A673 (cell line): ENCODE data around the gene CLASP1. TPM values are rescaled to one million over a fixed set of nuclear protein-coding genes. Genes with fewer than 3 reads are reported as not detected.

ENCODE experiments used
- BruUV-seq: library from RNA; stranded (reverse); fragments of 400-500 nt; replicated peaks from 2 replicates; lab custom pipeline; 2021; lab: Mats Ljungman, UMichigan
- CTCF ChIA-PET: fragments of 300-600 bp; sonication (Branson Sonifier 250); formaldehyde crosslinking; loops from one replicate; lab custom pipeline; 2022; ENCODE audit warnings: antibody characterized with exemption; lab: Charles Lee
- POLR2A ChIA-PET: fragments of 300-600 bp; sonication (Branson Sonifier 250); formaldehyde crosslinking; loops from one replicate; lab custom pipeline; 2022; ENCODE audit warnings: antibody characterized with exemption; ENCODE audit not compliant: low non-redundant PET; lab: Charles Lee
- DNase-seq: peaks from one replicate; pipeline ENCODE4 v3.0.0-alpha.2; 2015; ENCODE audit warnings: low spot score
- H3K27ac ChIP-seq: fragments of 200-600 bp; sonication (generic); 2 replicates; pipeline ENCODE4 v1.5.1; 2016; ENCODE audit warnings: mixed run types, low read depth, mild to moderate bottlenecking, mixed read lengths, antibody characterized with exemption, low read length; ENCODE audit not compliant: poor library complexity, severe bottlenecking
- H3K27me3 ChIP-seq: fragments of 200-600 bp; sonication (generic); replicated peaks from 2 replicates; pipeline ENCODE4 v1.6.1; 2017; ENCODE audit warnings: mixed run types, low read depth, mild to moderate bottlenecking, mixed read lengths, antibody characterized with exemption, low read length; ENCODE audit not compliant: insufficient read depth, poor library complexity
- H3K36me3 ChIP-seq: fragments of 200-600 bp; sonication (generic); 2 replicates; pipeline ENCODE4 v1.6.1; 2016; ENCODE audit warnings: mixed run types, mild to moderate bottlenecking, mixed read lengths, antibody characterized with exemption, low read length; ENCODE audit not compliant: insufficient read depth, poor library complexity, severe bottlenecking
- H3K4me1 ChIP-seq: fragments of 200-600 bp; sonication (generic); 2 replicates; pipeline ENCODE4 v1.6.1; 2017; ENCODE audit warnings: mixed run types, mild to moderate bottlenecking, mixed read lengths, antibody characterized with exemption, low read length; ENCODE audit not compliant: insufficient read depth, poor library complexity, severe bottlenecking
- H3K4me3 ChIP-seq: fragments of 200-600 bp; sonication (generic); 2 replicates; pipeline ENCODE4 v1.5.1; 2016; ENCODE audit warnings: low read depth, mixed run types, mild to moderate bottlenecking, mixed read lengths, low read length; ENCODE audit not compliant: poor library complexity, severe bottlenecking
- H3K9me3 ChIP-seq: fragments of 200-600 bp; sonication (generic); 2 replicates; pipeline ENCODE4 v1.6.1; 2016; ENCODE audit warnings: mixed run types, low read depth, mild to moderate bottlenecking, mixed read lengths, antibody characterized with exemption, low read length; ENCODE audit not compliant: poor library complexity, severe bottlenecking
- EZH2 ChIP-seq: fragments of 200-600 bp; sonication (generic); IDR thresholded peaks from 2 replicates; pipeline ENCODE4 v1.6.1; 2017; ENCODE audit warnings: borderline replicate concordance, low read depth, mild to moderate bottlenecking, mixed read lengths, antibody characterized with exemption, low read length; ENCODE audit not compliant: poor library complexity, severe bottlenecking
- intact Hi-C: fragments of 100-400 bp; cut with micrococcal nuclease; formaldehyde crosslinking; loops from one replicate; pipeline ENCODE4 v1.10.0; 2022; ENCODE audit not compliant: unreplicated experiment
- total RNA-seq: library from RNA; stranded (reverse); gene quantifications from 2 replicates; pipeline ENCODE4 v1.2.3, GENCODE V29; 2021
- TF ChIP-seq, protein P1 (sequence below): fragments of 300-800, 200-600 bp; sonication (generic); conservative IDR thresholded peaks from 2 replicates; pipeline ENCODE4 v1.5.1; 2017; ENCODE audit warnings: low read depth, mild to moderate bottlenecking, antibody characterized with exemption, low read length, moderate library complexity, mixed read lengths

The CLASP1 gene
- total RNA-seq, 1 experiment from 2014 or later, result 69.1 TPM

DNA sequence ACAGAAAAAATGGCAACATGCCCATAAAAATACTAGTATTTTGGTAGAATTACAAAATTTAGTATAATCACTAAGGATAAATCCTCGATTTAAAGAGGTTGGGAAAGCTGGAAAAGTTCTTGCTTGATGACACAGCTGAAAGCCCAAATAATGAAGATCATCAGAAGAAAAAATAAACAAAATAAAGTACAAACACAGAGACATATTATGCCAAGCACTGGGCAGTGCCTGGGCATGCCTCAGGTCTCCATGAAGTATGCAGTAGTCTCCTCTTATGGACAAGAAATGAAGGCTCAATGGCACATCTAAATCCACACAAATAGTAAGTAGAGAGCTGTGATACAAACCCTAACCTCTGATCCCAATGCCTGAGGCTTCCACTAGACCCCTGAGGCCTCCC, 60.9 kb downstream of the CLASP1 start:
- no peak for DNase-seq
- Histone ChIP-seq H3K4me3 (no peak overlapping the region), H3K27me3 (no peaks in the 10 kb centered on the region), H3K4me1 (no peaks in the 10 kb centered on the region), H3K9me3 (no peaks in the 10 kb centered on the region), H3K27ac (no peak overlapping the region), H3K36me3 (no peaks in the 10 kb centered on the region)
- TF ChIP-seq EZH2, result no peak
- TF ChIP-seq, protein P1, sequence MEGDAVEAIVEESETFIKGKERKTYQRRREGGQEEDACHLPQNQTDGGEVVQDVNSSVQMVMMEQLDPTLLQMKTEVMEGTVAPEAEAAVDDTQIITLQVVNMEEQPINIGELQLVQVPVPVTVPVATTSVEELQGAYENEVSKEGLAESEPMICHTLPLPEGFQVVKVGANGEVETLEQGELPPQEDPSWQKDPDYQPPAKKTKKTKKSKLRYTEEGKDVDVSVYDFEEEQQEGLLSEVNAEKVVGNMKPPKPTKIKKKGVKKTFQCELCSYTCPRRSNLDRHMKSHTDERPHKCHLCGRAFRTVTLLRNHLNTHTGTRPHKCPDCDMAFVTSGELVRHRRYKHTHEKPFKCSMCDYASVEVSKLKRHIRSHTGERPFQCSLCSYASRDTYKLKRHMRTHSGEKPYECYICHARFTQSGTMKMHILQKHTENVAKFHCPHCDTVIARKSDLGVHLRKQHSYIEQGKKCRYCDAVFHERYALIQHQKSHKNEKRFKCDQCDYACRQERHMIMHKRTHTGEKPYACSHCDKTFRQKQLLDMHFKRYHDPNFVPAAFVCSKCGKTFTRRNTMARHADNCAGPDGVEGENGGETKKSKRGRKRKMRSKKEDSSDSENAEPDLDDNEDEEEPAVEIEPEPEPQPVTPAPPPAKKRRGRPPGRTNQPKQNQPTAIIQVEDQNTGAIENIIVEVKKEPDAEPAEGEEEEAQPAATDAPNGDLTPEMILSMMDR, result no peak
- ChIA-PET CTCF (no interaction called here), POLR2A (no interaction called here)
- intact Hi-C loops, result no loop called here
- BruUV-seq, result no TSS peak

- Histone ChIP-seq H3K9me3 (no peaks in the 10 kb centered on the region), H3K36me3 (no peaks in the 10 kb centered on the region), H3K27ac (no peak overlapping the region), H3K4me1 (no peaks in the 10 kb centered on the region), H3K4me3 (no peak overlapping the region), H3K27me3 (no peaks in the 10 kb centered on the region)
- ChIA-PET CTCF (no interaction called here), POLR2A (no interaction called here)
- TF ChIP-seq EZH2, result no peak
- TF ChIP-seq, protein P1, result no peak
- BruUV-seq, result no TSS peak
- DNase-seq, result no peak
- intact Hi-C loops, result no loop called here
These were observed 62.1 kb downstream of the CLASP1 start for GRCh38 chr2:121587131-121587530.

DNA sequence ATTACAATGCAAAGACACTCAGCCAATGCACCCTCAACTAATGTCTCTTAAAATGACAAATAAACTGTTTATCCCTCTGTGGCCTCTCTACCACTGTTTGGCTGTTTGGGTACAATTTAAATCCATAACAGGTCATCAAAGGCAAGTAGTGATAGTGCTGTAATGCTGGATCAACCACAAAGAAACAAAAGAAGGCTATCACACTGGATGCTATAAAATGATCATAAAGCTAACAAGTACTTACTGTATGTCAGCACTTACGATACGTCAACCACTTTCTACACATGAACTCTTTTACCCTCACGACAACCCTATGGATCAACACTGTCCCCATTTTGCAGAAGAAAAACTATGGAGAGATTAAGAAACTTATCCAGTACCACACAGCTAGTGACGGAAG, 64.5 kb downstream of the CLASP1 start:
- Histone ChIP-seq H3K4me3 (no peak overlapping the region), H3K4me1 (no peaks in the 10 kb centered on the region), H3K9me3 (no peaks in the 10 kb centered on the region), H3K36me3 (no peaks in the 10 kb centered on the region), H3K27ac (no peak overlapping the region), H3K27me3 (no peaks in the 10 kb centered on the region)
- no peak for DNase-seq
- CTCF ChIA-PET, result no interaction called here
- no peak for TF ChIP-seq EZH2
- TF ChIP-seq, protein P1, result no peak
- intact Hi-C loops, result no loop called here
- POLR2A ChIA-PET, result no interaction called here
- no TSS peak for BruUV-seq
